ENCODE measurements around the gene DARS1.
"Not testable (repeated sequence)": the region's sequence is repeated elsewhere in the genome, so short reads cannot be mapped to it uniquely, and the experiment has no call there.

The DARS1 gene

DNA sequence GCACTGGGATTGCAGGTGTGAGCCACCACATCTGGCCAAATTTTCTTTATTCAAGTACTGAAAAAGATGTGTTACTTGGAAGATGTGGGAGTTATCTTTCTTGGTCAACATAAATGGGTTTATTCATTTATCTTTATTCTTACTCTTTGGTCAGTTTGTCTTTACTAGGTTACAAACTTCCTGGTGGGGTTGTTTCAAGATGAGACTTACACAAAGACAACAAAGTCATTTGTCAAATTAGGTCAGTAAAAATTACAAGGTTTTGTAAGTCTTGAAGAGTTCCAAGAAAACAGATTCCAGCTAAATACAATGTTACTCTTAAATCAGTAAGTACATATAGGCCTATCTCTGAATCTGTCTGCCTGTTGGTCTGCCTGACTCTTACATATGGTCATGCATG is 48.9 kb downstream of the DARS1 start:
- DNase-seq: no peak

DNA sequence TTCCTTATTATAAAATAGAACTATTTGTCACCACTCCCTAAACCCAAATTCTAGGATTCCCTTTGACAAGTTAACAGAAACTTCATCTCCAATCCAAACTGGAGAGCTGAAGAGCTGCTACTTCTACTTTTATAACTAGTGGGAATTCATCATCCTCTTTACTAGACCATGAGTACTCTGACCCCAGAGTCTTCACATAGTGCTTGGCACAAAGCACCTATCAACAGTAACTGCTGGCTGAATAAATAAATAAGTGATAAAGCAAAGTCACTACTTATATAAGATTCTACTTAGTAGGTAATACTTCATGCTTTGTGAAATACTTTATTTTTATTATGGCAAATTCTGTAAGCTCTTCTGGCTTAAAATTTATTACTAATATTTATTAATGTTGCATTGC is 49.5 kb downstream of the DARS1 start:
- DNase-seq: no peak

DNA sequence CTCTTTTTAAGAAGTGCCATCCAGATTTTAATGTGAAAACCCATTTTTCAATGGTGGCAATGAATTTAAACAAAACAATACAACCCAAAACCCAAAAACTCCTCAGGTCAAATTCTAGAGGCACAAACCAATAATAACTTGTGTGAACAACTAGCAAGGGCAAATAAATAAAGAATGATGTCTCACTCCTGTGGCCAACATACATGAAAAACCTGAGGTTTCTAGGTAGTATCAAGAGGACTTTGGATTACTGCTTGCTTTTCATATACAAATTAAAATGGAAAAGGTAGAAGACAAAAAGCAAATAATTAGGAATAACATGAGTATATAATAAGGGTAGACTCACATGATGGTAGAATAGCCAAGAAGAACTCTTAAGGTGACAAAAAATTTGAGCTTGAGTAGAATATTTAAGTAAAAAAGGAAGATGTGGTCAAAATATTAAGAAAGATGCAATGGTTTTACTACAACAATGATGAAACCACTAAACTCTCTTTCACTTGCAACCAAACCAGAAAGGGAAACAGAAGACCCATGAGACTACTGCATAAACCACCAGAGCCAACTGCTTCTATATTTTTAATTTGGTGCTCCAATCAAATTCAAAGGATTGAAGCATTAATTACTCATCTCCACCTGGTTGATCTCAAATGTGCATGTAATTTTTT is 53.5 kb downstream of the DARS1 start:
- no peak for DNase-seq

DNA sequence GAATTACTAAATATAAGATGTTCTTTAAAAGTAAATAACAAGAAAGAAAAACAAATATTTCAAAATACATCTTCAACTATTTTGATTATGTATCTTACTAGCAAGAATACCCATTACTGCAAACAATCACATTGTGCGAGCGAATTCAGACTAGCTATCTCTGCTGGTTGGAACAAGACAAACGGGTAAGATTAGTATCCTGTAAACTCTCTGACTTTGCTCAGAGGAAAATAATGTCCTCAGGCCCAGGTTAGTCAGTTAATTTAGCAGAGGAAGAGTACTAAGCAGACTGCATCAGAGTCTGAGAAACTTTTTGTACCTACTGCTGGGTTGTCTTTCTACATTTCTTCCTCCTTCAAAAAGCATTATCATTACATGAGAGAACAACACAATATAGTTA is 58.8 kb downstream of the DARS1 start:
- no peak for DNase-seq

- no peak for DNase-seq
Observed at GRCh38 chr2:135925571-135925970, 59.9 kb downstream of the DARS1 start.

DNA sequence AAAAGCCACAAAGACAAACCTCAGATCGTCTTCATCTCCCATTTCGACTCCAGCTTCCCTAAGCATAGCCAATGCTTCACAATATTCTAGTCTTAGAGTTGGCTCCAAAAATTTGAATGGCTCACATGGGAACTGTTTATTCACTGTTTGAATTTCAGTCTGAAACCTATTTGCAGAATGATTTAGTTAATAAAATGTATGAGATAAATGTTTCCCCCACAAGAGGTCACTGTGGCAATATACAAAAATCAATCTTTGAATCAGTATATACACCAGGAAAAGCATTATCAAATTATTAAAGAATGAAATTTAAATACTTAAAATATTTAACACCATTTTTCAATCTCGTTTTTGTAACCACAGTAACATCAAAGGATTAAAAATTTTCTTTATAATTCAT is 69.2 kb downstream of the DARS1 start:
- peak; percentile 46 to 47 for DNase-seq

- DNase-seq: no peak
Observed at GRCh38 chr2:135914485-135914884, 70.9 kb downstream of the DARS1 start.

DNA sequence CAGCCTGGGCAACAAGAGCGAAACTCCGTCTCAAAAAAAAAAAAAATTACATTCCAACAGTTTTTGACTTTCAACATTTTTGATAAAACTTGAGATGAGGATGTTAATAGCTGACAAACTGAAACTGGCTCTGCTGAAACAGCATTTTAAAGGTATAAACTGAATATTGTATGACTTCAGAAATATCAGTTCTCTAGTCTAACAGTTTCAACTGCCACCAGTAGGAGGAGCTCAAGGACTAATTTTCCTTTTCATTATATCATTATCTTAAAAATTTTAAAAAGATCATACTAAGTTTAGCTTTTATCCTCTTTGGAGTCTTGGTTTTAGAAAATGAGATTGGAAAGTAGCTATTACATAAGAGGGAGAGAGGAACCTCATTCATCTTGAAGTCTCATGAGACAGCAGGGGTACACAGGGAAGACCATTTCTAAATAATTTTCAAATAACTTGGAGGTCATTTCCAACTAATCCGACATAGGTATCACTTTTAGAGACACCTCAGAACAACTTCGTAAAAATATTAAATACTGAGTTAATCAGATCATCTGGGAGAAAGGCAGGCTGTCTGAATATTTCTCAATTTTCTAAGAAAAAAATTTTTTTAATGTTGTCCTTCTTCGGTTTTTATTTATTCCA is 71.6 kb downstream of the DARS1 start:
- peak; percentile 23 to 45 for DNase-seq

- DNase-seq: no peak
Observed at GRCh38 chr2:135909976-135910375, 75.5 kb downstream of the DARS1 start.

- DNase-seq: no peak
Observed at GRCh38 chr2:135905679-135906078, 79.7 kb downstream of the DARS1 start.

DNA sequence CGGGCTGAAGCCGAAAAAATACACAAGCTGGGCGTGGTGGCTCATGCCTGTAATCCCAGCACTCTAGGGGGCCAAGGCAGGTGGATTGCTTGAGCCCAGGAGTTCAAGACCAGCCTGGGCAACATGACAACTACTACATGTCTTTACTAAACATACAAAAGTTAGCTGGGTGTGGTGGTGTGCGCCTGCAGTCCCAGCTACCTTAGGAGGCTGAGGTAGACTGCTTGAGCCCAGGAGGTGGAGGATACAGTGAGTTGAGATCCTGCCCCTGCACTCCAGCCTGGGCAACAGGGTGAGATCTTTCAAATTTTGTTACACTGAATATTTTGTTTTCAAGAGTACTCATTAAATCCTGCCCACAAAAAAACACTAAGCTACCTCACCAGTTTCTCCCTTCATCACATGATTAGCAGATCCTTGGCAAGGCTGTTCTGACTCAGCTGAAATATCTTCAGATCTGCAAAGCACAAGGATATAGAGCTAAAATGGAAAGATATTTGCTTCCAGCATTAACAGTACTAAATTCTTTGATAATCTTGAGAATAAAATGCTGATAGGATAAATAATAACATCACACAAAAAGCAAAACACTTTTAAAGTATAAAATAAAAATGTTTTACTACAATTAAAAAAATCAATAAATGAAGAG is 81.0 kb downstream of the DARS1 start:
- no peak for DNase-seq

- no peak for DNase-seq
Observed at GRCh38 chr2:135903650-135904049, 81.8 kb downstream of the DARS1 start.

GRCh38 chr2:135899567-135899966 is 85.9 kb downstream of the DARS1 start:
- DNase-seq: no peak

DNA sequence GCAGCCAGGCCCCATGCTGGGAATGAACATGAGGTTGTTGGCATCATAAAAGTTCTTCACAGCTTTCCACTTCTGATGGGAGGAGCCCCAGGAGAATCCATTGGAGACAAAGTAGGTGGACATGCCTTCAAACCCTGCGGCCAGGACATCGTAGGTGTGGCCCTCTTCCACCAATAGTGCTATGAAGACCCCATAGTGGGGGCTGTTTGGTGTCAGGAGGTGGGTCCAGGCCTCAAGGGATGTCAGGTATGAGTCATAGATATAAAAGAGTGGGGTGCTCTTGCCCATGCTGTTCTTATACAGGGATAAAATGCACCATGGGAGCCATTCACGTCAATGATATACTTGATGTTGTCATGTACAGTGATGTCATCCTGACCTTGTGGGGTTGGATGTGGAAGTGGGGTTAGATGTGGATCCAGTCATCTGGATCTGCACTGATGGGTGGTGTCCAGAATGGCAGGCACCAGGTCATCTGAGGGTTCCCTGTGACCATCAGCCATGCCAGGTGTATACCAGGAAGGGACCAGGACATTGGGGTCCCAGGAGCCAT is 87.1 kb downstream of the DARS1 start:
- no peak for DNase-seq

GRCh38 chr2:135894930-135895329 is 90.5 kb downstream of the DARS1 start:
- DNase-seq: no peak

DNA sequence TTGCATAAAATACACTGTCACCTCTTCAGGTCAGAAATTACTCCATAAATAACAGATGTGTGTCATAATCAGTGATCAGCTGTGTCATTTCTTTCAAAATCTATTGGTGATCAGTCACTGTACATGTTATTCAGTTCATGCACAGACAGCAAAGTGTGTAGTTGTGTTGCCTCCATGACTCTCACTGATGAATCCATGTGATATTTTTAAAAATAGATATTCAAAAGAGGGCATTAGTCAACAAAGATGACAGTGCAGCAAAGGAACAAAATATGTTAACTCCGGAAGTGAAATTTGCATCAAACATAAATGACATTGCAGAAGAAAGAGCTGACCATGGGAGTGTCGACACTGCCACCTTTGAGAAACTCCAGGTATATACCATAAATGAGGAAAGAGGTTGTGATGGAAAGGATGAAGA is 92.0 kb downstream of the DARS1 start:
- DNase-seq: no peak

DNA sequence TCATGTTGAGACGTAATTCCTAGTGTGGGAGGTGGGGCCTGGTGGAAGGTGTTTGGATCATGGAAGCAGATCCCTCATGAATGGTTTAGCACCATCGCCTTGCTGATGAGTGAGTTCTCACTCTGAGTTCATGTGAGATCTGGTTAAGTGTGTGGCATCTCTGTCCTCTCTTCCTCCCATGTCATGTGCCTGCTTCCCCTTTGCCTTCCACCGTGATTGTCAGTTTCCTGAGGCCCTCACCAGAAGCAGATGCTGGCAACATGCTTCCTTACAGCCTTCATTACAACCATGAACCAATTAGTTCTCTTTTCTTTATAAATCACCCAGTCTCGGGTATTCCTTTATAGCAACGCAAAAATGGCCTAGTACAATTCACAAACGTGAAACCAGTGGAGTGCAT is 94.6 kb downstream of the DARS1 start:
- no peak for DNase-seq

- no peak for DNase-seq
Observed at GRCh38 chr2:135890149-135890548, 95.3 kb downstream of the DARS1 start.

DNA sequence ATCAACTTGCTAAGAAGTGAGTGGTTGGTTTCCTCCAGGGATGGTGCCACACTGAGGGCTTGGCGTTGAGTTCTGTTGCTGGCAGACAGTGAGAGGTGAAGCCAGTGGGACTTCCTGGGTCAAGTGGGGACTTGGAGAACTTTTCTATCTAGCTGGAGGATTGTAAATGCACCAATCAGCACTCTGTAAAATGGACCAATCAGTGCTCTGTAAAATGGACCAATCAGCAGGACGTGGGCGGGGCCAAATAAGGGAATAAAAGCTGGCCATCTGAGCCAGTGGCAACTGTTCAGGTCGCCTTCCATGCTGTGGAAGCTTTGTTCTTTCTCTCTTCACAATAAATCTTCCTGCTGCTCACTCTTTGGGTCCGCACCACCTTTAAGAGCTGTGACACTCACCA is 96.8 kb downstream of the DARS1 start:
- not testable (repeated sequence) for DNase-seq

DNA sequence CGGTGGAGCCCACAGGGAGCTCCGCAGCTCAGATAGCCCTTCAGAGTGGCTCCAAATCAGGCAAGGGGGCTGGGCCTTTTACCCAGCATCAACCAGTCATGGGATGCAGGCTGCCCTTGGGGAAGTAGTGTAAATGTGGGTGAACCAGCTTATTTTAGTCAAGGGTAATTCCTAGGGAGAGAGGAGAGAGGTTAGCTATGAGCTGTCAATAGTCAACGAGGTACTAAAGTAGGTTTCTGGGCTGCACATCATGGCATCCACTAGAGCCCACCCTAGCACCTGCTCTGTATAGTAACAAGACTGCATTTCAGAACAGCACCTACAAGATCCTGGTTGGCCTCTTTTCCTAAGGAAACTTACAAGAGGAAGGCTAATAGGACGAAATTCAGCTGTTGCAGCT is 99.7 kb downstream of the DARS1 start:
- DNase-seq: no peak

DNA sequence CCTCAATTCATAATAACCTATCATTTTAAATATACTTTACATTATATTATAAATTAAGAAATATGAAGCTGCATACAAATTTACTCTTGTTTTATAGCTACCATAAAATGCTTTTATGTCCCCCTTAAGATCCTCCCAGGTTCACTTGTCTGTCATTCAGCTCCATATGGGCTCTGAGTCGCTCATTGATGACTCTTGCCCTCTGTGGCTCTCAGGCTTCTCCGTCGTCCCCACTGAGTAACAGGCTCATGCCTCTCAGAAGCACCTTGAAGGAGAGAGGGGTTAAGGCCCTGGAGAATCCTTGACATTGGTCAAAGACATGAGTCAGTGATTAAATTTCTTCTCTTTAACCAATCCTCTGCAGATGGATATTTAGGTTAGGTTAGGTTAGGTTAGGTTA is 103.0 kb downstream of the DARS1 start:
- no peak for DNase-seq

- DNase-seq: not testable (repeated sequence)
Observed at GRCh38 chr2:135876770-135877169, 108.7 kb downstream of the DARS1 start.

DNA sequence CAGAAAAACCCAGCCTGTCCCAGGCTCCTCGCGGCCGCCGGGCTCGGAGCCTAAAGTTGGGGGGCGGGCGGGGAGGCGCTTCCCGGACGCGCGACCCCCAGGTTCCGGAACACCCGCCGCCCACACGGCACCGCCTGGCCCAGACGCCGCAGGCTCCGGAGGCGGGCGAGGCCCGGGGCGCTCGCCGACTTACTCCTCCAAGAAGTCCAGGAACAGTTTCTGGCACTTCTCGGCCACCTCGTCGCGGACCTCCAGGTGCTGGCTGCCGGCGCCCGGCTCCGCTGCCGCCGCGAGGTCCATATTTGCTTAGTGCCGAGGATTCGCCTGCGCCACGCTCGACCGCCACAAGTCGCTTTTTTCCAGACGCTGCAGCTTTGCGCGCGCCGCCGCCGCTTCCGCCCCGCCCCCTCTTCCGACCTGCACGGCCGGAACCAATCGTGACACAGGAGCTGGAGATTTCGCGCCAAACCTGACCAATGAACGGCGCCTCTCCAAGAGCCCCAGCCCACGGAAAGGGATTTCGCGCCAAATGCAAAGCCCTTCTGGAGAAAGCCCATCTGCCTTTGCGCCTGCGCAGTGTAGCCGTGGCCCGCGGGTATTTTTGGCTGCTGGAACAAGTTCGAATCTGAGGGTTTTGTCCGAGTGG is 109.2 kb downstream of the DARS1 start, which contains the start of gene MCM6:
Gene MCM6 (minus strand): TSS at position 378 of the 646 bp plus-strand sequence. CDS start 78 bp downstream, at position 300.
- peak; percentile 97 to 99 for DNase-seq

Data from NCI-H2081 (cell line).